22Rv1 (cell line): Measurements from ENCODE around the gene DNM3.

Experiments used
- H3K27ac ChIP-seq: fragments of 450-650 bp; 2 replicates; pipeline ENCODE4 v1.5.1; 2017
- ZFX ChIP-seq: fragments of 450-650 bp; IDR thresholded peaks from 2 replicates; pipeline ENCODE4 v1.6.1; 2017; ENCODE audit warnings: antibody characterized with exemption, borderline replicate concordance
- TF ChIP-seq, protein P1 (sequence below): fragments of 450-650 bp; IDR thresholded peaks from 2 replicates; pipeline ENCODE4 v1.5.1; 2017; ENCODE audit warnings: mild to moderate bottlenecking

The DNM3 gene

DNA sequence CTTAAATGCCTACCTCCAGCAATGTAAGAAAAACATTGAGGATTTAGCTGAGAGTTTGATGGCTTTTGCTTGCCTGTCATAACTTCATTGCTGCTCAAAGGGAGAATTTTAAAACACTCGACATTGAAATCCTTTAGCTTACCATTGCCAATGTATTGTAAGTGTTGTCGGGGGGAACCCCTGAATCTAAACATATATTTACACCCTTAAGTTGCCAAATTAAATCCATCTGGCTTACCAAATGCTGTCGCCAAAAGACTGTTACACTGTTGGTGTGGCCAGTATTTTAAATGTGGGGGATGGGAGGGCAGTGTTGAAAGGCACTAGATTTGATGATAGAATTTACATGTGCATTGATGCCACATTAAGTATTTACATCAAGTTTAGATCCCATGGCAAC, 554.3 kb downstream of the DNM3 start:
- no peak for TF ChIP-seq ZFX
- TF ChIP-seq, protein P1, sequence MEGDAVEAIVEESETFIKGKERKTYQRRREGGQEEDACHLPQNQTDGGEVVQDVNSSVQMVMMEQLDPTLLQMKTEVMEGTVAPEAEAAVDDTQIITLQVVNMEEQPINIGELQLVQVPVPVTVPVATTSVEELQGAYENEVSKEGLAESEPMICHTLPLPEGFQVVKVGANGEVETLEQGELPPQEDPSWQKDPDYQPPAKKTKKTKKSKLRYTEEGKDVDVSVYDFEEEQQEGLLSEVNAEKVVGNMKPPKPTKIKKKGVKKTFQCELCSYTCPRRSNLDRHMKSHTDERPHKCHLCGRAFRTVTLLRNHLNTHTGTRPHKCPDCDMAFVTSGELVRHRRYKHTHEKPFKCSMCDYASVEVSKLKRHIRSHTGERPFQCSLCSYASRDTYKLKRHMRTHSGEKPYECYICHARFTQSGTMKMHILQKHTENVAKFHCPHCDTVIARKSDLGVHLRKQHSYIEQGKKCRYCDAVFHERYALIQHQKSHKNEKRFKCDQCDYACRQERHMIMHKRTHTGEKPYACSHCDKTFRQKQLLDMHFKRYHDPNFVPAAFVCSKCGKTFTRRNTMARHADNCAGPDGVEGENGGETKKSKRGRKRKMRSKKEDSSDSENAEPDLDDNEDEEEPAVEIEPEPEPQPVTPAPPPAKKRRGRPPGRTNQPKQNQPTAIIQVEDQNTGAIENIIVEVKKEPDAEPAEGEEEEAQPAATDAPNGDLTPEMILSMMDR: no peak

DNA sequence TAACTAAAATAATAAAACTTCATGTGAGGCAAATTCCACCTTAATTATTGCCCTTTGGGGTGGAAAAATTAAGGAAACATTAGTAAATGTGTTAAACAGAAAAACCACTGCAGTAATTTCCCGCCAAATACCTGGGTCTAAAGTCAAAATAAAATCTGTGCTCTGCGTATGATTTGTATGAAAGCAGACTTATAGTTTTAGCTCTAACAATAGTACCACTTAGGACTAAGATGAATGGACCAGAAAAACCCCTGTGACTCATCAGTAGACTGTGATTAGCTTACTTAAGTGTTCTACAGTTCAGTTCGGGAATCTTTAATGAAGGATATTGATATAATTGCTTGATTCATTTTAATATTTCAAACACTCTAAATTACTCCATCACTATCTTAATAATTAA, 555.9 kb downstream of the DNM3 start:
- H3K27ac ChIP-seq: no peak overlapping the region
- TF ChIP-seq, protein P1: no peak
- TF ChIP-seq ZFX: no peak

More for the DNA sequence above, 554.3 kb downstream of the DNM3 start:
- H3K27ac ChIP-seq: no peak overlapping the region

DNA sequence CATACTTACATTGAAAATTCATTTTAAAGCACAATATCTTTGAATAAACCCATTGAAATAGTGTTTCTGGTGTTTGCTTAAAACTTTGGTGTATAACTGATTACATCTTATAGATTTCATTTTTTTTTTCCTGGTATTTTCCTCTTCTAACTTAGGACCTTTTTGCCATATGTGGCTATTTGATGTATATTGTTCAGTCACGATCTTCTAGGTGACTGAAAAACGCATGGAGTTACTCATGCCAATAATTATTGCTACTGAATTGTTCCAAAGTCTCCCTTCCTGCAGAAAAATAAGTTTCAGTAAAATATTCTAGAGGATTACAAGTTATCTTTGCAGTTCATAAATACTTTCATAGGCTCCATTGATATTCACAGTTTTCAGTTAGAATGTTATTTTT, 556.3 kb downstream of the DNM3 start:
- TF ChIP-seq ZFX: no peak
- TF ChIP-seq, protein P1: no peak
- H3K27ac ChIP-seq: no peak overlapping the region

DNA sequence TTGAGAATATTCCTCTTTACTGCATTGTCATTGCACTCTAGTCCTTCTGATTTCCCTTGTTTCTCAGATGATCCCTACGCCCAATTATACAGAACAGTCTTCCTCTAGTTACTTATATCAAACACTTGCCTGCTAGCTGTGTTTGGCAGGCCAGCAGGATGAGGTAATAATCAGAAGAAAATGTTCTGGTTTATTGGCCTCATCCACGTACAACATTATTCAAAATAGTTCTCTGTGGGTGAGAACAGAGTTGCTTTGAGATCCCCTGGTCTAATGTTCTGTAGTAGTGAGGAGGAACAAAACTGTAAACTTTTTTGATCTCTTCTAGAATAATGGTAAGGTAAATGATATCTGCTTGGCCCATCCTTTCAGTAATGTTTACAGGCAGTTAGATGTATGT, 556.9 kb downstream of the DNM3 start:
- no peak overlapping the region for H3K27ac ChIP-seq
- TF ChIP-seq, protein P1: no peak
- no peak for TF ChIP-seq ZFX

DNA sequence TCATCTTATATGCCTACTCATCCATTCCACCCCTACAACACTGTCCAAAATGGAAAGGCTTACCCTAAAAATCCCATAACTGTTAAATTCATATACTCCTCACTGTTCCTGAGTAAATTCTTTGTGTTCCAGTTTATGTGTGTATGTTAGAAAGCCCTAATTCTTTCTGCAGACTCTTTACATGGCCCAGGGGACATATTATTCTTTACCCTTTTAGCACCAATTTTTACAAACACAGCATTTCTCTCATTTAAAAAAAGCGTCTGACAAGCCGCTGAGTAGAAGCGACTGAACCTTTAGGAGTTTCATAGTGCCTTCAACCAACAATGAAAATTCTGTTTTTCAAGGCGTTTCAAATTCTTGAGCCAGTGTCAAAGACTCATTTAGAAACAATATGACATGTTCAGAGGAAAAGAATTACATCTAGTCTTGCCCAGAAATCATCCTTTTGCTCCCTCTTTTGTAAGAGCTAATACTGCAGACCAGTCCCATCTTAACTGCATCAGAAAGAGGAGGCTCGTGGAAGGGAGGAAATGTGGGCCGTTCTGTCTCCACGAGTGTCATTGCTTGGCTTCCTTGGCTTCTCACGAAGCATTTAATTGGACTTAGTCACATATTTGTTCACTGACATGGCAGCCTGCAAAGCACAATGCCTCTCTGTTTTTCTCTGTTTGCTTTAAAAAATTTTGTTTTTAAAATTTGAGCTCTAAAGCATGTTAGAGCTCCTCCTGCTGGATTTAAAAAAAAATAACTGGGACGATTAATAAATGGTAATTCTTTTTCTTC, 557.9 kb downstream of the DNM3 start:
- H3K27ac ChIP-seq: no peak overlapping the region
- TF ChIP-seq ZFX: no peak
- TF ChIP-seq, protein P1: peak; percentile 92

DNA sequence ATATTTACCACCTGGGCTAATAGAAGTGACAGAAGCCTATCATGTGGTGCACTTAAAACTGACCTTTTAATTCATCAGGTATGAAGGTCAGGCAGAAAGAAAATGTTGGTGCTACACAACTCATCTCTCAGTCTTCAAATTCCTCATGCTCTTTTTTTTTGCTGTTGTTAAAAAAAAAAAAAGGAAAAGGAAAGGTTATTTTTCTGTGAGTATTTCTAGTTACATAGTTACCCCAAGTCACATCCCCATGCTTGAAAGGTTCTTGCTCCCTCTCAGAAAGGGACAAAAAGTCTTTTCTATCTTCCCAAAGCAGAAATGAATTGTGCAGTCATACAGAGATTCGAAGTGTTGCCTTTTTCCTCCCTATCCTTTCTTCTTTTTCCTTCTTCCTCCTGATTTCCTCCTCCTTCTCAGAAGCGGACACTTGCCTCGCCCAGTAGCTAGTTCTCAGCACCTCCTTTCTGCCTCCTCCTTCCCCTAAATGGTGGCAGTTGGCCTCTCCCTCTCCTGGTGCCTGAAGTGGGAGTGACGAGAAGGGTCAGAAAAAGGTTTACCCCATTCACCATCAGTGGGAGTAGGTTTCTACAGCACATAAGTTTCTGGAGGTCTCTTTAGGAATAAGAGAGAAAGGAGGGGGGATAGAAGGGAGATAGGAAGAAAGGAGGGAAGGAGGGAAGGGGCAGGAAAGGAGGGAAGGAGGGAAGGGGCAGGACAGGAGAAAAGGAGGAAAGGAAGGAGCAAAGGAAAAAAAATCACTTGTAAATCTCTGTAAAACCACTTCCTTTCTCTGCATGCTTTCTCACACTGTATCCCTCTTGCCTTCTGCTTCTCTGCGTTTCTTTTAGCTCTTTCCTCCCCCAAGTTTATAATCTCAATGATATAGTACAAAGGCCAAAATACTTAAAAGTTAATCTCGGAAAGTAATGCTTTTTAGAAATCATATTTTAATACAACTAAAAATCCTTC, 558.7 kb downstream of the DNM3 start:
- TF ChIP-seq, protein P1: peak; percentile 68
- TF ChIP-seq ZFX: no peak
- no peak overlapping the region for H3K27ac ChIP-seq

DNA sequence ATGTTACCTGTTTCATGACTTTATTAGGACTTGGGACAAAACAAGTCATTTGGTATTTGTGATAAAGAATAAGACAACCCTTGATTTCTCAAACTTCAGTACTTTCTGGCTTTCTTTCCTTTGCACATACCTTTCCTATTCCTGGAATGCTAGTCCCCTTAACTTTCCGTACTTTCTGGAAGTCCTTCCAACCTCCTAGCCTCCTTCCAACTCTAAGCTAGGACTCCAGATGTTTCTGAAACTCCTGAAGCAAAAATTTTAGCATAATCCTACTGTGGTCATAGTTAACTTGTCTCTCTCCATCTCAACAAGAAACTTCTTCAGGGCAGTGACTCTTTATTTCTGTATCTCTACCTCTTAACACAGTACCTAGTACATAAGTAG, 559.4 kb downstream of the DNM3 start:
- no peak for TF ChIP-seq ZFX
- TF ChIP-seq, protein P1: no peak
- H3K27ac ChIP-seq: no peak overlapping the region
